Nucleus accumbens (tissue), 56 donors: ENCODE data around the gene UBASH3A.

Source experiments
- DNase-seq, 56 donors: peaks; one replicate each; lab custom pipeline; 2025; lab: John Stamatoyannopoulos, UW

Gene UBASH3A

GRCh38 chr21:42479582-42479981 is 75.9 kb downstream of the UBASH3A start:
- peak in 12 of 56 donors; percentile 8 to 62 (median 34) for DNase-seq

- no peak for DNase-seq
These were observed 77.0 kb downstream of the UBASH3A start for GRCh38 chr21:42480736-42481135.

- DNase-seq, result no peak
These were observed 77.5 kb downstream of the UBASH3A start for GRCh38 chr21:42481169-42481568.

GRCh38 chr21:42484966-42485365 is 81.3 kb downstream of the UBASH3A start:
- DNase-seq, result no peak

GRCh38 chr21:42486072-42486471 is 82.4 kb downstream of the UBASH3A start:
- DNase-seq, result no peak

DNA sequence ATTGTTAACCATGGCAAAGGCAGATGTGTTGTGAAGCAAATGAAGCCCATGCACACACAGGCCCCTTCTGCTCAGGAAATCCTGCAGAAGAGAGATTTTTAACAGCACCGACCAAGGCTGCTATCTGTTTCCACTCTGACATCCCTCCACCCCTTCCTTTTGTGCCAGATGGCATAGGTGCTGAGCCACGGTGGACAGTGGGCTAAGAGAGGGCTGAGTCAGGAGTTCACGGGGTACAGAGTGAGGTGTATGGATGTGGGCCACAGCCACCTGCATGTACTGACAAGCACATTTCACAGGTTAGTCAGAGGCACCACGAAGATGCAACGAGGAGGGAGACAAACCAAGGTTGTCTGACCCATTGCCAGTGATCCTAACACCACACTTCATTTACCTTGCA is 82.8 kb downstream of the UBASH3A start:
- no peak for DNase-seq

DNA sequence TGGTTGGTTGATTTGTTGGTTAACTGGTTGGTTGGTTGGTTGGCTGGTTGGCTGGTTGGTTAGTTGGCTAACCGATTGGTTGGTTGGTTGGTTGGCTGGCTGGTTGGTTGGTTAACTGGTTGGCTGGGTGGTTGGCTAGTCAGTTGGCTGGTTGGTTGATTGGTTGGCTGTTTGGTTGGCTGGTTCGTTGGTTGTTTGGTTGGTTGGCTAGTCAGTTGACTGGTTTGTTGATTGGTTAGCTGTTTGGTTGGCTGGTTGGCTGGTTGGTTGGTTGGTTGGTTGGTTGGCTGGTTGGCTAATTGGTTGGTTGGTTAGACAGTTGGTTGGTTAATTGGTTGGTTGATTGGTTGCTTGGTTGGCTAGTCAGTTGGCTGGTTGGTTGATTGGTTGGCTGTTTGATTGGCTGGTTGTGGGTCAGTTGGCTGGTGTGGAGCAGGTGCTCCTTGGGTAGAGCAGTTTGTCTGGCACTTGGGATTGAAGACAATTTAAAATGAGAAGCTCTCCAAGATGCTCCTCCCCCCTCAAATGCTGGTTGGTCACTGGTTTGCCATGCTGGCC is 85.4 kb downstream of the UBASH3A start:
- no peak for DNase-seq

DNA sequence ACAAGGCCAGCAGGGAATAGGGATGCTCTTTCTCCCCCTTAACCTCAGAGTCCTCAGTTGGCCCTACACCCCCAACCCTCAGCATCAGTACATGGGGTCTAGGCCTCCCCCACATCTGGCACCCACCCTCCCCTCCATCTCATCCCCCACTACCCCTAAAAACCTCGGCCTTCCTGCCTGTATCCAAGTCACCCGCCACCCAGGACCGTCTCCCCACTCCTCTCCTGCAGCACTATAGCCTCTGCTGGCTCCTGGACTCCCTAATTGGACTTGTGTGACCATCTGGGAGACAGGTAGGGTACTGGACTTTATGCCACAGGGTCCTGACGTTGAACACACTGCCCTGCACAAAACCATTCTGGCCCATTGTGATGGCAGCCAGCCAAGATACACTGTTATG is 86.3 kb downstream of the UBASH3A start:
- DNase-seq, result no peak

- no peak for DNase-seq
These were observed 87.0 kb downstream of the UBASH3A start for GRCh38 chr21:42490720-42491119.

DNA sequence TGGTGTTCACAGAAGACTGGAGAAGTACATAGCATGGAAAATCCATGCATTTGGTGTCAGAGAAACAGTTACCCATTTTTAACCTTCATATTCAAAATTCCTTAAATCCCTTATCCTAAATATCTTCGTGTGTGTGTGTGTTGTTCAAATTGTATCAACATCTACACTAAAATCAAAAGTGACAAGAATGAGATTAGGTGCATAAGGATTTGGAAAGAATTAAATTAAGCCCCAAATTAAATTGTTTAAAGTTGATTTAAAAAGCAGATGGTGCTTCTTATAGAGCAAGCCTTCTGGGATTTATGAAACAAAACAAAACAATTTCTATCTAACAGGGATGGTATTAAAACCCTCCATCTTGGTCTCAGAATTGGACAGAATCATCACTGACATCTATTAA is 87.6 kb downstream of the UBASH3A start:
- no peak for DNase-seq

GRCh38 chr21:42492201-42492600 is 88.5 kb downstream of the UBASH3A start:
- DNase-seq, result no peak

DNA sequence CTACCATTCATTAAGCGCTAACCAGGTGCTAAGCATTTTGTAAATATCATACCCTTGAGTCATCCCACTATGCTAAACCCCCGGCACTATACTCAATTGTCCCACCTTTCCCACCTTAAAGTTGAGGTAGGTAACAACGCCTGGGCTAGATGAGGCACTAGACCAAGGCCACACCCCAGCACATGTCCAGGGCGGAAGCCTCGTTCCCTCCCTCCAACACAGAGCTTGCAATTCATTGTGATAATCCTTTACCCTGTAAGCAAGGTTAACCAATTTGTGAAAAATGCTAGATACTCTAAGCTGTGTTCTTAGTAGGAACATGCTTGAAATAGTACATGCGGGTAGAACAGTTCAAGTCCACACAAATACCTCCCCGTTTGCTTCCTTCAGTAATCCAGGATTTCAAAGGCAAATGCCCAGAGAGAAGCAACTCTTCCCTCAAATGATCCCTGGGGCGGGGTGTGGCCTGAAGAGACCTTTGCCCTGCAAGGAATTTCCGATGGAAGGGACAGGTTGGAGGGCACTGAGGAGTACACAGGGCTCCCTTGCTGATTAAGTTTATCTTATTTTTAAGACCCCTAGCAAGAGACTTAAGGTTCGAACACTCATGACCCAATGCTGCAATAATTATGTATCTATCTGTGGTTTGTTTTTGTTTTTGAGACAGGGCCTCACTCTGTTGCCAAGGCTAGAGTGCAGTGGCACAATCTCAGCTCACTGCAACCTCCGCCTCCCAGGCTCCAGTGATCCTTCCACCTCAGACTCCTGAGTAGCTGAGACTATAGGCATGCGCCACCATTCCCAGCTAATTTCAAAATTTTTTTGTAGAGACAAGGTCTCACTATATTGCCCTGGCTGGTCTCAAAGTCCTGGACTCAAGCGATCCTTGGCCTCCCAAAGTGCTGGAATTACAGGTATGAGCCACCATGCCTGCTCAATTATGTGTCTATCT is 89.7 kb downstream of the UBASH3A start:
- DNase-seq, result no peak

DNA sequence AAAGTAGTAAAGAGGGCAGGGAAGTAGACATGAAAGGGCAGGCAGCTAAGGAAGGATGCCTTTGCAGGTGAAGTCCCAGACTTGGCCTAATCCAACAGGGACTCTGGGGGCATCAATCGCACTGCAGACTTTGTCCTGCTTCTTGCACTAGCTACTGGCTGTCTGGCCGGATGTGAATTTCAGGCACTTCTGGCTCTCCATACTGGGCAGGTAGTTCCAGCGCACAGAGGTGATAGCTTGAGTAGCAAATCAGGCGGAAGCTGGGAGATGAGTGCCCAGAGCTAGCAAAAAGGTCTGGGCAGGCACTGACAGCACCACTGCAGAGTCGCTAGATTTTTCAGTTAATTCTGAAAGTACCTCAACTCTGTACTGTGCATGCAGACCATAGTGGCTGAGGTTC is 91.3 kb downstream of the UBASH3A start:
- DNase-seq, result no peak

DNA sequence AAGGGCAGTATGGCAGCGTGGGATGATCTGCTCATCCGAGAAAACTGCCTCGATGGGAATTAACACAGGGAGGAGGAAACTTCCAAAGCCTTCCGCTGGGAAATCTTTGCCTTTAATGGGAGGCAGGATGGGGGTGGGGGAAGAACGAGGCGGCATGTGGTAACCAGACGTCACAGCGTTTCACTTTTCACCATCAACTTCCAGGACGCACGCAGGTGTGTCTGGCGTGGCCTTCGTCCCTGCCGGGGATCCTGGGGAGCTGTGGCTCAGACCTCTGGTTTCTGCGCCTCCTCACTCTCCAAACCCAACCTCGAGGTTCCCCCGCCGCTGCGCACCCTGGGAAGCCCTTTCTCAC is 92.0 kb downstream of the UBASH3A start:
- peak in 14 of 56 donors; percentile 66 to 87 (median 78) for DNase-seq

GRCh38 chr21:42496120-42496838 is 92.6 kb downstream of the UBASH3A start, which contains the start of gene RSPH1:
TSS of gene RSPH1 (minus strand) at chr21:42496224. CDS start at chr21:42496186, 38 bp downstream.
- peak; percentile 89 to 100 (median 99) for DNase-seq

- DNase-seq, result peak in 27 of 56 donors; percentile 29 to 73 (median 61)
These were observed 93.1 kb downstream of the UBASH3A start for GRCh38 chr21:42496839-42497202.
